ENCODE data around the gene ELL2.
"Not testable (repeated sequence)": the region's sequence is repeated elsewhere in the genome, so short reads cannot be mapped to it uniquely, and the experiment has no call there.

Gene ELL2

GRCh38 chr5:95907740-95908706 is 53.6 kb downstream of the ELL2 start:
- DNase-seq (ENCODE audit: low read depth) = no peak

GRCh38 chr5:95907067-95907705 is 54.5 kb downstream of the ELL2 start:
- no peak for DNase-seq (ENCODE audit: low read depth)

GRCh38 chr5:95906398-95906797 is 55.3 kb downstream of the ELL2 start:
- not testable (repeated sequence) for DNase-seq (ENCODE audit: low read depth)

- DNase-seq (ENCODE audit: low read depth) = no peak
Observed at GRCh38 chr5:95904827-95905226, 56.8 kb downstream of the ELL2 start.

- DNase-seq (ENCODE audit: low read depth) = no peak
Observed at GRCh38 chr5:95903838-95904237, 57.8 kb downstream of the ELL2 start.

- no peak for DNase-seq (ENCODE audit: low read depth)
Observed at GRCh38 chr5:95901676-95902627, 59.7 kb downstream of the ELL2 start.

GRCh38 chr5:95900383-95900958 is 61.2 kb downstream of the ELL2 start:
- DNase-seq (ENCODE audit: low read depth) = no peak

- no peak for DNase-seq (ENCODE audit: low read depth)
Observed at GRCh38 chr5:95899829-95900228, 61.8 kb downstream of the ELL2 start.

GRCh38 chr5:95899006-95899405 is 62.6 kb downstream of the ELL2 start:
- no peak for DNase-seq (ENCODE audit: low read depth)

GRCh38 chr5:95895771-95896170 is 65.9 kb downstream of the ELL2 start:
- no peak for DNase-seq (ENCODE audit: low read depth)

- DNase-seq (ENCODE audit: low read depth) = no peak
Observed at GRCh38 chr5:95895251-95895650, 66.4 kb downstream of the ELL2 start.

- no peak for DNase-seq (ENCODE audit: low read depth)
Observed at GRCh38 chr5:95892784-95893354, 68.8 kb downstream of the ELL2 start.

GRCh38 chr5:95891499-95891898 is 70.2 kb downstream of the ELL2 start:
- DNase-seq (ENCODE audit: low read depth) = no peak

GRCh38 chr5:95889076-95889475 is 72.6 kb downstream of the ELL2 start:
- no peak for DNase-seq (ENCODE audit: low read depth)

- no peak for DNase-seq (ENCODE audit: low read depth)
Observed at GRCh38 chr5:95887977-95888376, 73.7 kb downstream of the ELL2 start.

GRCh38 chr5:95886340-95887044 is 75.2 kb downstream of the ELL2 start:
- no peak for DNase-seq (ENCODE audit: low read depth)

GRCh38 chr5:95884511-95884910 is 77.1 kb downstream of the ELL2 start:
- no peak for DNase-seq (ENCODE audit: low read depth)

GRCh38 chr5:95884017-95884325 is 77.7 kb downstream of the ELL2 start:
- no peak for DNase-seq (ENCODE audit: low read depth)

- no peak for DNase-seq (ENCODE audit: low read depth)
Observed at GRCh38 chr5:95883185-95884016, 78.2 kb downstream of the ELL2 start.

- no peak for DNase-seq (ENCODE audit: low read depth)
Observed at GRCh38 chr5:95881833-95882232, 79.8 kb downstream of the ELL2 start.
